ENCODE data around the gene SH2D2A. TPM values are rescaled to one million over a fixed set of nuclear protein-coding genes. Genes with fewer than 3 reads are reported as not detected.
A peak's percentile ranks its signal among the peaks of the same experiment; 100 is the strongest.

Gene SH2D2A
- total and polyA plus RNA-seq, 9 of the 15 experiments (the other 6 are each of a cell fraction or from before 2014, with no cell fraction given), result 0.89 to 33.6 (median 6.9) TPM

GRCh38 chr1:156816561-156817328 is at the start of gene SH2D2A (continued):
- no peak for TF ChIP-seq CUX1 (CRISPR knock-in tag; IDR thresholded peaks at IDR 0.05)
- TF ChIP-seq LCOR (CRISPR knock-in tag; IDR thresholded peaks at IDR 0.05), result no peak
- TF ChIP-seq E4F1 (CRISPR knock-in tag; IDR thresholded peaks at IDR 0.05; ENCODE audit: borderline replicate concordance), result no peak
- TF ChIP-seq RBM25 (IDR thresholded peaks at IDR 0.05; ENCODE audit: low read depth, low read length, severe bottlenecking), result peak; percentile 68
- TF ChIP-seq PKNOX1 (IDR thresholded peaks at IDR 0.05), result peak; percentile 46
- peak; percentile 58 for TF ChIP-seq ETV1 (tag; conservative IDR thresholded peaks at IDR 0.05; ENCODE audit: low read depth)
- peak; percentile 73 for TF ChIP-seq VEZF1 (CRISPR knock-in tag; IDR thresholded peaks at IDR 0.05)
- peak; percentile 64 for TF ChIP-seq POLR2A (conservative IDR thresholded peaks at IDR 0.05)
- no peak for TF ChIP-seq HMG20A (CRISPR knock-in tag; conservative IDR thresholded peaks at IDR 0.05)
- TF ChIP-seq SMAD1 (IDR thresholded peaks at IDR 0.05; ENCODE audit: low read depth, low read length, partially characterized antibody), result peak; percentile 36

Data from K562 (cell line).